Measurements from ENCODE around the gene CES3.

The CES3 gene, protein sequence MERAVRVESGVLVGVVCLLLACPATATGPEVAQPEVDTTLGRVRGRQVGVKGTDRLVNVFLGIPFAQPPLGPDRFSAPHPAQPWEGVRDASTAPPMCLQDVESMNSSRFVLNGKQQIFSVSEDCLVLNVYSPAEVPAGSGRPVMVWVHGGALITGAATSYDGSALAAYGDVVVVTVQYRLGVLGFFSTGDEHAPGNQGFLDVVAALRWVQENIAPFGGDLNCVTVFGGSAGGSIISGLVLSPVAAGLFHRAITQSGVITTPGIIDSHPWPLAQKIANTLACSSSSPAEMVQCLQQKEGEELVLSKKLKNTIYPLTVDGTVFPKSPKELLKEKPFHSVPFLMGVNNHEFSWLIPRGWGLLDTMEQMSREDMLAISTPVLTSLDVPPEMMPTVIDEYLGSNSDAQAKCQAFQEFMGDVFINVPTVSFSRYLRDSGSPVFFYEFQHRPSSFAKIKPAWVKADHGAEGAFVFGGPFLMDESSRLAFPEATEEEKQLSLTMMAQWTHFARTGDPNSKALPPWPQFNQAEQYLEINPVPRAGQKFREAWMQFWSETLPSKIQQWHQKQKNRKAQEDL

GRCh38 chr16:66961065-66961744, at the start of gene CES3:
Gene CES3 (plus strand): TSS chr16:66961266. CDS start chr16:66961308, 42 bp downstream.
- no peaks in the 10 kb centered on the region for H3K4me1 ChIP-seq (ENCODE audit: control insufficient read depth, insufficient read depth, low read length)
- H3K36me3 ChIP-seq (ENCODE audit: control insufficient read depth, insufficient read depth, low read length) = no peaks in the 10 kb centered on the region
- no peak within 1 kb of the TSS for H3K27ac ChIP-seq (ENCODE audit: low read depth, low read length)
- peak within 1 kb of the TSS; percentile 53 for H3K4me3 ChIP-seq (ENCODE audit: low read length)
- H3K27me3 ChIP-seq (ENCODE audit: control insufficient read depth, insufficient read depth, low read length) = peaks cover 2% of the 10 kb centered on the region
- H3K9ac ChIP-seq (ENCODE audit: low read length) = peak within 1 kb of the TSS; percentile 37

GRCh38 chr16:66911801-66912200, 49.3 kb upstream of the CES3 start:
- Histone ChIP-seq H3K27me3 (ENCODE audit: control insufficient read depth, insufficient read depth, low read length) (no peaks in the 10 kb centered on the region), H3K4me1 (ENCODE audit: control insufficient read depth, insufficient read depth, low read length) (no peaks in the 10 kb centered on the region), H3K9ac (ENCODE audit: low read length) (no peak overlapping the region), H3K27ac (ENCODE audit: low read depth, low read length) (no peak overlapping the region), H3K36me3 (ENCODE audit: control insufficient read depth, insufficient read depth, low read length) (no peaks in the 10 kb centered on the region), H3K4me3 (ENCODE audit: low read length) (no peak overlapping the region)

GRCh38 chr16:66913081-66913480, 48.0 kb upstream of the CES3 start:
- Histone ChIP-seq H3K9ac (ENCODE audit: low read length) (no peak overlapping the region), H3K4me3 (ENCODE audit: low read length) (no peak overlapping the region), H3K4me1 (ENCODE audit: control insufficient read depth, insufficient read depth, low read length) (no peaks in the 10 kb centered on the region), H3K36me3 (ENCODE audit: control insufficient read depth, insufficient read depth, low read length) (no peaks in the 10 kb centered on the region), H3K27ac (ENCODE audit: low read depth, low read length) (no peak overlapping the region), H3K27me3 (ENCODE audit: control insufficient read depth, insufficient read depth, low read length) (no peaks in the 10 kb centered on the region)

GRCh38 chr16:66913711-66914110, 47.4 kb upstream of the CES3 start:
- H3K27ac ChIP-seq (ENCODE audit: low read depth, low read length) = no peak overlapping the region
- H3K9ac ChIP-seq (ENCODE audit: low read length) = no peak overlapping the region

GRCh38 chr16:66914541-66914940, 46.5 kb upstream of the CES3 start:
- Histone ChIP-seq H3K27ac (ENCODE audit: low read depth, low read length) (no peak overlapping the region), H3K4me3 (ENCODE audit: low read length) (no peak overlapping the region), H3K36me3 (ENCODE audit: control insufficient read depth, insufficient read depth, low read length) (no peaks in the 10 kb centered on the region), H3K27me3 (ENCODE audit: control insufficient read depth, insufficient read depth, low read length) (no peaks in the 10 kb centered on the region), H3K4me1 (ENCODE audit: control insufficient read depth, insufficient read depth, low read length) (no peaks in the 10 kb centered on the region), H3K9ac (ENCODE audit: low read length) (no peak overlapping the region)

More at GRCh38 chr16:66913711-66914110, 47.4 kb upstream of the CES3 start:
- Histone ChIP-seq H3K27me3 (ENCODE audit: control insufficient read depth, insufficient read depth, low read length) (no peaks in the 10 kb centered on the region), H3K4me1 (ENCODE audit: control insufficient read depth, insufficient read depth, low read length) (no peaks in the 10 kb centered on the region), H3K36me3 (ENCODE audit: control insufficient read depth, insufficient read depth, low read length) (no peaks in the 10 kb centered on the region), H3K4me3 (ENCODE audit: low read length) (no peak overlapping the region)

DNA sequence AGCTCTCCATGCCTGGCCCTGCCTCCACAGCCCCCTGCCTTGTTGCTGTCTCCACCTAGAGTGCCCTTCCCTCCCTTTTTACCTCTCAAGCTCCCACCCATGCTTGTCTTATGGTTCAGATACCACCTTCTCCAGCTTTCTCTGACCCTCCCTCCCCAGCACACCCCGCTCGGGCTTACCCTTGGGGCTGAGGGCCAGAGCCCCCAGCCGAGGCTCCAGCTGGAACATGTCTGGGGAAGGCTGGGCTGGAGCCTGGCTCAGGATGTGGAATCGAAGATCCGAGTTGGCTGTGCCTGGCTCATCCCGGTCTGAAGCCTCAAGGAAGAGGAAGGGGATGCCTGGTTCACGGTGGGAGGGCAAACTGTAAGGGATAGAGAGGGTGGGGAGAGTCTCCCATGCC, 46.0 kb upstream of the CES3 start:
- no peak overlapping the region for H3K4me3 ChIP-seq (ENCODE audit: low read length)
- H3K9ac ChIP-seq (ENCODE audit: low read length) = no peak overlapping the region
- H3K4me1 ChIP-seq (ENCODE audit: control insufficient read depth, insufficient read depth, low read length) = no peaks in the 10 kb centered on the region
- no peaks in the 10 kb centered on the region for H3K36me3 ChIP-seq (ENCODE audit: control insufficient read depth, insufficient read depth, low read length)
- H3K27me3 ChIP-seq (ENCODE audit: control insufficient read depth, insufficient read depth, low read length) = no peaks in the 10 kb centered on the region
- no peak overlapping the region for H3K27ac ChIP-seq (ENCODE audit: low read depth, low read length)

- Histone ChIP-seq H3K9ac (ENCODE audit: low read length) (no peak overlapping the region), H3K4me3 (ENCODE audit: low read length) (no peak overlapping the region), H3K27me3 (ENCODE audit: control insufficient read depth, insufficient read depth, low read length) (no peaks in the 10 kb centered on the region), H3K36me3 (ENCODE audit: control insufficient read depth, insufficient read depth, low read length) (no peaks in the 10 kb centered on the region), H3K4me1 (ENCODE audit: control insufficient read depth, insufficient read depth, low read length) (no peaks in the 10 kb centered on the region), H3K27ac (ENCODE audit: low read depth, low read length) (no peak overlapping the region)
These were observed 44.5 kb upstream of the CES3 start for GRCh38 chr16:66916518-66916917.

DNA sequence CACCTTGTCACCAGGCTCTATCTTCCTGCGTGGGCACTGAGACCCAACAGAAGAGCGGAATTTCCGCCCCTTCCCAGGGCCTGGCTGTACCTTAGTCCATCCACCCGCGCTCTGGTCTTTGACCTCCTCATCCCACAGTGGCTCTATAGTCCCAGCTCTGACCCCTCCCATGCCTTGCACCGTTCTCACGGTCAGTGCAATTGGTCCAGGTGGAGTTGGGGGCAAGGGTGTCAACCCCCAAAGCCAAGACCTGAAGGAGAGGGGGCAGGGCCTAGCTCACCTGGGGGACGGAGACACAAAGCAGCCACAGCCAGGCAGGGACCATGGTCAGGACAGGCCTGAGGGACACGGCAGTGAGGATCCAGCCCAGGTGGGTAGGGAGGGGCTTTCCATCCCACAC, 43.3 kb upstream of the CES3 start:
- Histone ChIP-seq H3K4me3 (ENCODE audit: low read length) (no peak overlapping the region), H3K27me3 (ENCODE audit: control insufficient read depth, insufficient read depth, low read length) (no peaks in the 10 kb centered on the region), H3K9ac (ENCODE audit: low read length) (no peak overlapping the region), H3K36me3 (ENCODE audit: control insufficient read depth, insufficient read depth, low read length) (no peaks in the 10 kb centered on the region), H3K27ac (ENCODE audit: low read depth, low read length) (no peak overlapping the region), H3K4me1 (ENCODE audit: control insufficient read depth, insufficient read depth, low read length) (no peaks in the 10 kb centered on the region)

DNA sequence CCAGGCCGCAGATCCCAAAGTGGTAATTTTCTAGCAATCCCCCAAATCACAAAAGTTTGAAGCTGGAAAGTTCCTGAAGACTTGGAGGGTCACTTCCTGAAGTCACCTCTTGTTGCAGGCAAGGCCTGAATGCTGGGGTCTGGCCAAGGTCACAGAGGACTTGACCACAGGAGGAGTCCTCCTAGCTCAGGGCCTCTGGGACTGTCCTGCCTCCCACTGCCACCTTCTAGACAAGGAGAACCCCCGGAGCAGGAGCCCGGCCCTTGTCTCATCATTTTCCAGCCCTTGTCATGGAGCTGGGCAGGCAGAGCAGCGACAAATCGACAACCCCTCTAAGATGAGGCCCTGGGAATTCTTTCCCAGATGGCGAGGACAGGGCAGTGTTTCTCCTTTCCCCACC, 42.7 kb upstream of the CES3 start:
- no peaks in the 10 kb centered on the region for H3K36me3 ChIP-seq (ENCODE audit: control insufficient read depth, insufficient read depth, low read length)
- H3K27me3 ChIP-seq (ENCODE audit: control insufficient read depth, insufficient read depth, low read length) = no peaks in the 10 kb centered on the region
- no peak overlapping the region for H3K4me3 ChIP-seq (ENCODE audit: low read length)
- no peak overlapping the region for H3K27ac ChIP-seq (ENCODE audit: low read depth, low read length)
- no peak overlapping the region for H3K9ac ChIP-seq (ENCODE audit: low read length)
- H3K4me1 ChIP-seq (ENCODE audit: control insufficient read depth, insufficient read depth, low read length) = peaks cover 4% of the 10 kb centered on the region

- Histone ChIP-seq H3K27me3 (ENCODE audit: control insufficient read depth, insufficient read depth, low read length) (no peaks in the 10 kb centered on the region), H3K36me3 (ENCODE audit: control insufficient read depth, insufficient read depth, low read length) (no peaks in the 10 kb centered on the region), H3K4me1 (ENCODE audit: control insufficient read depth, insufficient read depth, low read length) (peaks cover 9% of the 10 kb centered on the region), H3K27ac (ENCODE audit: low read depth, low read length) (no peak within 1 kb of the TSS), H3K9ac (ENCODE audit: low read length) (no peak within 1 kb of the TSS), H3K4me3 (ENCODE audit: low read length) (no peak within 1 kb of the TSS)
These were observed 42.1 kb upstream of the CES3 start, which contains the start of gene CDH16 for GRCh38 chr16:66918803-66919568. Gene CDH16 (minus strand): TSS chr16:66918885. CDS start chr16:66918065, 820 bp downstream.

DNA sequence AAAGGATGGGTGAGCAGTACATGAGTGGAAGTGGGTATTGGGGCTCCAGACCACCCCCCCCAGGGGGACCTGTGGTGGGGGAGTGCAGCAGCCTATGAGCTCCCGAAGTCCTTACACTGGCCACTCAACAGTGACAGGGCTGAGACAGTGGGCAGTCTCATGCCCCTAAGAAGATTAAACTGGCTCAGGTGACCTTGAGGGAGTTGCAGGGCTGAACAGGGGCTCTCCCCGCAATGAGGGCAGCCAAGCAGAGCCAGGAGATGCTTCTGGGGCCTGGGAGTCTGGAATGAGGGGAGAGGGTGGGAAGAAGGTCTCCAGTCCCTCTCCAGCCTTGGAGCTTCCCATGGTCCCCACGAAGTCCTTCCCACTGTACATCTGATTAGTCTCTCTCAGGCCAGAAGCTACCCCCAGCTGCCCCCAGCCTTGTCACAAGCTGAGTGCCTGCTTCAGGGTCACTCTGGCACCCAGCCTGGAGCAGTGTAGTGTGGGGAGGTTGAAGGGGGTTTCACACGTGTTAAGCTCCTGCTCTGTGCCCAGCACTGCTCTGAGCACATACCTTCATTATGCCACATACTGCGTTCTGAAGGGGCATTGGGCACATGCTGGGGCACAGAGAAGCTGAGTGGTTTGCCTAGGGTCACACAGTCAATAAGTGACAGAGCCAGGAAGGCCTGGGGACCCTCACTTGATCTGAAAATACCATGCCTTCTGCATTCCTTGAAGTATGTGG, 41.3 kb upstream of the CES3 start:
- Histone ChIP-seq H3K9ac (ENCODE audit: low read length) (no peak overlapping the region), H3K27me3 (ENCODE audit: control insufficient read depth, insufficient read depth, low read length) (no peaks in the 10 kb centered on the region), H3K27ac (ENCODE audit: low read depth, low read length) (no peak overlapping the region), H3K4me1 (ENCODE audit: control insufficient read depth, insufficient read depth, low read length) (peaks cover 9% of the 10 kb centered on the region), H3K4me3 (ENCODE audit: low read length) (no peak overlapping the region), H3K36me3 (ENCODE audit: control insufficient read depth, insufficient read depth, low read length) (no peaks in the 10 kb centered on the region)

GRCh38 chr16:66920299-66920590, 40.8 kb upstream of the CES3 start:
- H3K4me1 ChIP-seq (ENCODE audit: control insufficient read depth, insufficient read depth, low read length) = peaks cover 9% of the 10 kb centered on the region
- H3K4me3 ChIP-seq (ENCODE audit: low read length) = no peak overlapping the region
- no peaks in the 10 kb centered on the region for H3K27me3 ChIP-seq (ENCODE audit: control insufficient read depth, insufficient read depth, low read length)
- H3K9ac ChIP-seq (ENCODE audit: low read length) = no peak overlapping the region
- H3K27ac ChIP-seq (ENCODE audit: low read depth, low read length) = no peak overlapping the region
- H3K36me3 ChIP-seq (ENCODE audit: control insufficient read depth, insufficient read depth, low read length) = no peaks in the 10 kb centered on the region
